Neutrophil (primary cell): ENCODE data around the gene CHI3L1.

Source experiments
- H3K27ac ChIP-seq: fragments of 200-600 bp; sonication (generic); 2 replicates; pipeline ENCODE4 v1.5.1; 2016; ENCODE audit warnings: mild to moderate bottlenecking, moderate library complexity
- H3K27me3 ChIP-seq: fragments of 200-600 bp; sonication (generic); 2 replicates; pipeline ENCODE4 v1.6.0; 2016; ENCODE audit warnings: mild to moderate bottlenecking
- H3K36me3 ChIP-seq: fragments of 200-600 bp; sonication (generic); 2 replicates; pipeline ENCODE4 v1.5.1; 2017
- H3K4me1 ChIP-seq, 2 experiments: fragments of 200-600 bp in 1 of 2; sonication (generic) in 1 of 2; 1 replicate in 1 of 2; 2 replicates in 1 of 2; pipeline versions ENCODE4 v1.5.1 to v1.6.1; 2013 to 2016; ENCODE audit warnings: low read depth in 1 of 2, low read length in 1 of 2, mild to moderate bottlenecking in 1 of 2, moderate library complexity in 1 of 2; ENCODE audit not compliant: control insufficient read depth in 1 of 2, insufficient read depth in 1 of 2
- H3K4me3 ChIP-seq, 2 experiments: fragments of 200-600 bp in 1 of 2; sonication (generic) in 1 of 2; 1 replicate in 1 of 2; 2 replicates in 1 of 2; pipeline ENCODE4 v1.5.1; 2013 to 2016; ENCODE audit warnings: low read depth in 1 of 2, low read length in 1 of 2, mild to moderate bottlenecking in 1 of 2, moderate library complexity in 1 of 2
- H3K9me3 ChIP-seq: fragments of 200-600 bp; sonication (generic); 2 replicates; pipeline ENCODE4 v1.5.1; 2016
- TF ChIP-seq, protein P1 (sequence below): fragments of 200-600 bp; sonication (generic); IDR thresholded peaks from 2 replicates; pipeline ENCODE4 v1.5.1; 2016; ENCODE audit warnings: antibody characterized with exemption

The CHI3L1 gene

DNA sequence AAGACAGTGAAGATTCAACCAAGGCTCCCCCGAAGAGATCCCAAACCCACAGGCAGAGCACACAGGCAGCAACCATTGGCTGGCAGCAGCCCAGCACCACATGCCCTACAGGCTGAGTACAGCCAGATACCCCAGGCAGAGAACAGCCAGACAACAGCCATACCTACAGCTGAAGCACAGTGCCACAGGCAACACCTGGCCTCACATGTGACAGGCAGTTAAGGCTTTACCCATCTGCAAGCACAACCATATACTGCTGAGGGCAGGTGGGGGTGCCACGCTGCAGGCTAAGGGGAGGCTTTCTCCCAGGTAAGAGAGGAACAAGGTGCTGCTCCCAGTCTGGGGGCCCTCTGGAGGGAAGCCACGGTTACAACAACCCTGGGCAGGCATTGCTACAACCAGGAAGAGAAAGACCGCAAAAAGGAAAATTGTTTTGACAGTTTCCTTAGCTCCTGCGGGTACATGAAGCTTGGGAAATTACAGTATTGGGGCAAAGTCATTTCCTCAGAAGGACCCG, 30.7 kb upstream of the CHI3L1 start:
- Histone ChIP-seq H3K27me3 (no peaks in the 10 kb centered on the region), H3K27ac (peak overlapping the region; percentile 85), H3K4me3 (peak overlapping the region; percentile 24 to 42), H3K9me3 (no peaks in the 10 kb centered on the region), H3K36me3 (no peaks in the 10 kb centered on the region), H3K4me1 (peaks cover 66 to 69% of the 10 kb centered on the region in 2 experiments)
- TF ChIP-seq, protein P1, sequence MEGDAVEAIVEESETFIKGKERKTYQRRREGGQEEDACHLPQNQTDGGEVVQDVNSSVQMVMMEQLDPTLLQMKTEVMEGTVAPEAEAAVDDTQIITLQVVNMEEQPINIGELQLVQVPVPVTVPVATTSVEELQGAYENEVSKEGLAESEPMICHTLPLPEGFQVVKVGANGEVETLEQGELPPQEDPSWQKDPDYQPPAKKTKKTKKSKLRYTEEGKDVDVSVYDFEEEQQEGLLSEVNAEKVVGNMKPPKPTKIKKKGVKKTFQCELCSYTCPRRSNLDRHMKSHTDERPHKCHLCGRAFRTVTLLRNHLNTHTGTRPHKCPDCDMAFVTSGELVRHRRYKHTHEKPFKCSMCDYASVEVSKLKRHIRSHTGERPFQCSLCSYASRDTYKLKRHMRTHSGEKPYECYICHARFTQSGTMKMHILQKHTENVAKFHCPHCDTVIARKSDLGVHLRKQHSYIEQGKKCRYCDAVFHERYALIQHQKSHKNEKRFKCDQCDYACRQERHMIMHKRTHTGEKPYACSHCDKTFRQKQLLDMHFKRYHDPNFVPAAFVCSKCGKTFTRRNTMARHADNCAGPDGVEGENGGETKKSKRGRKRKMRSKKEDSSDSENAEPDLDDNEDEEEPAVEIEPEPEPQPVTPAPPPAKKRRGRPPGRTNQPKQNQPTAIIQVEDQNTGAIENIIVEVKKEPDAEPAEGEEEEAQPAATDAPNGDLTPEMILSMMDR: no peak

GRCh38 chr1:203216274-203217138, 30.0 kb upstream of the CHI3L1 start:
- Histone ChIP-seq H3K9me3 (no peaks in the 10 kb centered on the region), H3K27ac (peak overlapping the region; percentile 85), H3K27me3 (no peaks in the 10 kb centered on the region), H3K4me1 (peaks cover 59 to 63% of the 10 kb centered on the region in 2 experiments), H3K36me3 (no peaks in the 10 kb centered on the region), H3K4me3 (peak overlapping the region in 1 of 2 experiments; percentile 42)
- TF ChIP-seq, protein P1: peak; percentile 82

- TF ChIP-seq, protein P1: no peak
- Histone ChIP-seq H3K4me1 (peaks cover 55 to 59% of the 10 kb centered on the region in 2 experiments), H3K4me3 (peak overlapping the region in 1 of 2 experiments; percentile 38), H3K9me3 (no peaks in the 10 kb centered on the region), H3K27me3 (no peaks in the 10 kb centered on the region), H3K27ac (peak overlapping the region; percentile 85), H3K36me3 (no peaks in the 10 kb centered on the region)
These were observed 29.1 kb upstream of the CHI3L1 start for GRCh38 chr1:203215573-203215972.

GRCh38 chr1:203214871-203215270, 28.4 kb upstream of the CHI3L1 start:
- no peaks in the 10 kb centered on the region for H3K27me3 ChIP-seq
- peaks cover 55 to 59% of the 10 kb centered on the region in 2 experiments for H3K4me1 ChIP-seq
- peak overlapping the region; percentile 85 for H3K27ac ChIP-seq
- H3K36me3 ChIP-seq: no peaks in the 10 kb centered on the region
- peak overlapping the region in 1 of 2 experiments; percentile 38 for H3K4me3 ChIP-seq
- TF ChIP-seq, protein P1: no peak
- H3K9me3 ChIP-seq: no peaks in the 10 kb centered on the region

DNA sequence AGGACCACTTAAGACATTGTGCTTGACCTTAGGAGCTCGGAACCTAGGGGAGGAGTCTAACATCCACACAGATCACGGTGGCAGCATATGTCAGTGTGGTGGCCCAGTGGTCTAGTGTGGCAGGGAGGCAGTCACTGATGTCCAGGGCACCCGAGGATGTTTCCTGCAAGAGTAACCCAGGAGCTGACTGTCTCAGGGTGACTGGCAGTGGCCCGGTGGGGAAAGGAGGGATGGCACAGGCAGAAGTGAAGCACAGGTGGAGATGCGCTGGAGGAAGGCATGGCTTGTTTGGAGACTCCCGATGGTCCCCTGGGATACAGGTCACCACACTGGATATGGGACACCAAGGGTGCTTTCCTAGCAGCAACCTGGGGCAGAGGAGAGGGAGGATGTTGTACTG, 26.6 kb upstream of the CHI3L1 start:
- Histone ChIP-seq H3K27me3 (no peaks in the 10 kb centered on the region), H3K9me3 (no peaks in the 10 kb centered on the region), H3K36me3 (no peaks in the 10 kb centered on the region), H3K27ac (no peak overlapping the region), H3K4me1 (peaks cover 41 to 42% of the 10 kb centered on the region in 2 experiments), H3K4me3 (no peak overlapping the region)
- TF ChIP-seq, protein P1: no peak
